NK-92 treated with Interleukin-12 subunit alpha and Interleukin-12 subunit beta, amount 100 ng/mL, for 24 hours (cell line): ENCODE measurements around the gene BCAN.
"Not testable (repeated sequence)": the region's sequence is repeated elsewhere in the genome, so short reads cannot be mapped to it uniquely, and the experiment has no call there.

Experiments
- DNase-seq: peaks from one replicate; lab custom pipeline; 2025; lab: John Stamatoyannopoulos, UW

The BCAN gene, protein sequence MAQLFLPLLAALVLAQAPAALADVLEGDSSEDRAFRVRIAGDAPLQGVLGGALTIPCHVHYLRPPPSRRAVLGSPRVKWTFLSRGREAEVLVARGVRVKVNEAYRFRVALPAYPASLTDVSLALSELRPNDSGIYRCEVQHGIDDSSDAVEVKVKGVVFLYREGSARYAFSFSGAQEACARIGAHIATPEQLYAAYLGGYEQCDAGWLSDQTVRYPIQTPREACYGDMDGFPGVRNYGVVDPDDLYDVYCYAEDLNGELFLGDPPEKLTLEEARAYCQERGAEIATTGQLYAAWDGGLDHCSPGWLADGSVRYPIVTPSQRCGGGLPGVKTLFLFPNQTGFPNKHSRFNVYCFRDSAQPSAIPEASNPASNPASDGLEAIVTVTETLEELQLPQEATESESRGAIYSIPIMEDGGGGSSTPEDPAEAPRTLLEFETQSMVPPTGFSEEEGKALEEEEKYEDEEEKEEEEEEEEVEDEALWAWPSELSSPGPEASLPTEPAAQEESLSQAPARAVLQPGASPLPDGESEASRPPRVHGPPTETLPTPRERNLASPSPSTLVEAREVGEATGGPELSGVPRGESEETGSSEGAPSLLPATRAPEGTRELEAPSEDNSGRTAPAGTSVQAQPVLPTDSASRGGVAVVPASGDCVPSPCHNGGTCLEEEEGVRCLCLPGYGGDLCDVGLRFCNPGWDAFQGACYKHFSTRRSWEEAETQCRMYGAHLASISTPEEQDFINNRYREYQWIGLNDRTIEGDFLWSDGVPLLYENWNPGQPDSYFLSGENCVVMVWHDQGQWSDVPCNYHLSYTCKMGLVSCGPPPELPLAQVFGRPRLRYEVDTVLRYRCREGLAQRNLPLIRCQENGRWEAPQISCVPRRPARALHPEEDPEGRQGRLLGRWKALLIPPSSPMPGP

DNA sequence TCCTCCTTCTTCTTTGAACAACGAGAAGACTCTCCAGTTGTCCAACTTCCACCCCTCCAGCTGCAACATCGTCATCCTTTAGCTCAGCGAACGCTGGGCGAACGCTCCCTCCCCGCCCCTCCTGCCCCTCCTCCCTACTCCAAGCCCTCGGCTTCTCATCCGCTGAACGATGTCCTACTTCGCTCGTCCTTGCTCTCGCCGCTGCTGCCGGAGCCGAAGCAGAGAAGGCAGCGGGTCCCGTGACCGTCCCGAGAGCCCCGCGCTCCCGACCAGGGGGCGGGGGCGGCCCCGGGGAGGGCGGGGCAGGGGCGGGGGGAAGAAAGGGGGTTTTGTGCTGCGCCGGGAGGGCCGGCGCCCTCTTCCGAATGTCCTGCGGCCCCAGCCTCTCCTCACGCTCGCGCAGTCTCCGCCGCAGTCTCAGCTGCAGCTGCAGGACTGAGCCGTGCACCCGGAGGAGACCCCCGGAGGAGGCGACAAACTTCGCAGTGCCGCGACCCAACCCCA lies at the start of gene BCAN:
BCAN (plus strand) TSS at position 357 of the 504 bp plus-strand sequence. CDS start 3,938 bp downstream, outside the sequence.
- no peak for DNase-seq

DNA sequence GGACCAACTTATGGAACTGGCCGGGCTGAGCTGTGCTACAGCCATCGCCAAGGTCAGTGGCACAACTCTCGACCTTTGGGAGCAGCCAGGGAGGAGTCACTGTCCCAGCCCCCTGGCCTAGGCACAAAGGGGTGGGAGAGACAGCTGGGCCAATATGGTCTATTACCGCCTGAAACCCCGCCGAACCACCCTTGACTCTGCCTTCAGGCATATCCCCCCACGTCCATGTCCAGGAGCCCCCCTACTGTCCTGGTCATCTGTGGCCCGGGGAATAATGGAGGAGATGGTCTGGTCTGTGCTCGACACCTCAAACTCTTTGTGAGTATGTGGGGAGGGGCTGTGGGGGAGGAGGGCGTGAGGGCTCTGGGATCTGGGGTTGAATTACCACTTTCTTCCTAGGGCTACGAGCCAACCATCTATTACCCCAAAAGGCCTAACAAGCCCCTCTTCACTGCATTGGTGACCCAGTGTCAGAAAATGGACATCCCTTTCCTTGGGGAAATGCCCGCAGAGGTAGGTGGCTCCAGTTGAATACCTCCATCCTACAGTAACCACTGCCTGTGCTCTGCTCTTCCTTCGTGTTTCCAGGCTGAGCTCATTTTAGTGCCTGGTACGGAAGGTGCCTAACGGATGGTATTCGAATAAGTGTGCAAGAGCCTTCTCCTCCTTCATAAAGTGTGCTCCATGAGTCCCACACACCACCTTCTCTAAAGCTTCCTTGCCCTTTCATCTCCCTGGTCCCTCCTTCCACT lies 49.6 kb upstream of the BCAN start:
- no peak for DNase-seq

DNA sequence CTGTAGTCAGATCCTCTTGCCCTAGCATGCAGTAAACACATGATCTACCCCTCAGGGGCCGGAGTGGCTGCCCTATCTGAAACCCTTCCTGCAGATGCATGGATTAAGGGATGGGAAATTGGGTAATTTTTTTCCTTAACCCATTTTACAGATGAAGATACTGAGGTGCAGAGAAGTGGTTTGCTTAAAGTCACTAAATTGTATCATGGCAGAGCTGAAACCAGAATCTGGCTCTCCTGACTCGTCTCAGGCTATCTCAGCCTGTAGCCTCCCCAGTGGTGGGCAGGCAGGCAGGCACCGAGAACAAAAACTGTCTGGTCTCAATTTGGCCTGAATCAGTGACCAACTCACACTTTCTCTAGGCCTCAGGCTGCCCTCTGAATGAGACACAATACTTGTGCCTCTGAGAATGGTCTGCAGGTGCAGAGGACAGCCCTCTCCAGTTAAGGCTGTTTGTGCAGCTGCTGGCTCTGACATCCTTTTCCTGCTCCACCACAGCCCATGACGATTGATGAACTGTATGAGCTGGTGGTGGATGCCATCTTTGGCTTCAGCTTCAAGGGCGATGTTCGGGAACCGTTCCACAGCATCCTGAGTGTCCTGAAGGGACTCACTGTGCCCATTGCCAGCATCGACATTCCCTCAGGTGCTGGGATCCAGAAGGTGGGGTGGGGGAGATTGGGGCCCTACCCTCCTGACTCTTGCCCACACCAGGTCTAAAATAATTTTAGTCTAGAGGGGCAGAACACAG lies 48.8 kb upstream of the BCAN start:
- DNase-seq = no peak

DNA sequence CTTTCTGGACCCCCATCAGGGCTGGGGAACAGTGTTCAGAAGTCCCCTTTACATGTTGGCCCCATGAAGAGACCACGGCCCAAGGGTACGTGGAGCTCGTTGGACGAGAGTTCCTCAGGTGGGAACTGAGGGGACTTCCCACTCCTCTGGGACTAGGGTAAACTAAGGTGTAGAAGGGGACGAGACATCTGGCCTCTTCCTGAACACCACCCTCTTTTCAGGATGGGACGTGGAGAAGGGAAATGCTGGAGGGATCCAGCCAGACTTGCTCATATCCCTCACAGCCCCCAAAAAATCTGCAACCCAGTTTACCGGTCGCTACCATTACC lies 48.3 kb upstream of the BCAN start:
- no peak for DNase-seq

DNA sequence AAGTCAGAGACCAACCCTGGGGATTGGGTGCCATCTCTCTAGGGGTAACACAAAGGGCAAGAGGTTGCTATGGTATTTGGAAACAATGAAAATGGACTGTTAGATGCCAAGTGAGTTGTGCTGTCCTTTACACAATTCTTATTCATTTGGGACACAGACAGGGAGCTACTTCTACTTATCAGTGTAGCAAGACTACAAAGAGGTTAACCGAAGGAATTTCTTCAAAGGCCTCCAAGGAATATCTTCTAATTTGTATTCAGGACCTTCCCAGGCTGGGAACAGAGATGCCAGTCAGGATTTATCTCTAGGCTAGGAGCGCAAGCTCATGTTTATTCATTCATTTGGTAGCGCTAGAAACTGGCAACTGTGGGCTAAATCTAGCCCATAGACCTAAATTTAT lies 47.7 kb upstream of the BCAN start:
- DNase-seq = no peak

DNA sequence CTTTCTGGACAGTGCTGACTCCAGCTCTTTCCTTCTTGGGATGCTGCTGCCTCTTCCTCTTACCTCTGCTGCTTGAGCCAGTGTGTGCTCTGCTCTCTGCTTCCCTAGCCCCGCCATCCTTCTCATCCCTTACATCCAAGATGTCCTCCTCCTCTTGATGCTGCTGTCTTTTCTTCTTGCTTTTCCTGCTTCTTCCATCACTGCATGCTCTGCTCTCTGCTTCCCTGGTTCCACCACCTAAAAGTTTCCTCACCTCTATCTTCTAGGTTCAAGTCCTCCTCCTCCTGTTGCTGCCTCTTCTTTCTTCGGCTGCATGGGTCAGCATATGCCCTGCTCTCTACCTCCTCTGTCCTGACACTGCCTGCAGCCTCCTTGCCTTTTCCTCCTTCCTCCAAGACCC lies 46.9 kb upstream of the BCAN start:
- DNase-seq = no peak

DNA sequence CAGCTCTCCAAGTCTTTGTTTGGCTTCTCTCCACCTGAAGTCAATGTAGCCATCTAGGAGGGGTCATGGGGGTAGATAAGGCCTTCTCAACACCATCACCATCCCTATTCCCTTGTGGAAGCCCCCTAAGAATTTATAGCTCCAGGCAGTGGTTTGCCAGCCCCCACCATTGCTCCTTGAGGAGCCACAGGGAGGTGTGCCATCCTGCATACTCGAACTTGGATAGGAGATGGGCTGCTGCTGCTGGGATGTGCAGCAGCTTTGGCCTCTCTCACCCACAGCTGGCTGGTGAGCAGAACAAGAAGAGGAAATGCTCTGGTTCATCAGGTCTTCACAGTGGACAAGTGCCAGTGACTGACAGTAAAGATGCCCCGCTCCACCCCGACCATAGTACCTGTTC lies 45.5 kb upstream of the BCAN start:
- no peak for DNase-seq

DNA sequence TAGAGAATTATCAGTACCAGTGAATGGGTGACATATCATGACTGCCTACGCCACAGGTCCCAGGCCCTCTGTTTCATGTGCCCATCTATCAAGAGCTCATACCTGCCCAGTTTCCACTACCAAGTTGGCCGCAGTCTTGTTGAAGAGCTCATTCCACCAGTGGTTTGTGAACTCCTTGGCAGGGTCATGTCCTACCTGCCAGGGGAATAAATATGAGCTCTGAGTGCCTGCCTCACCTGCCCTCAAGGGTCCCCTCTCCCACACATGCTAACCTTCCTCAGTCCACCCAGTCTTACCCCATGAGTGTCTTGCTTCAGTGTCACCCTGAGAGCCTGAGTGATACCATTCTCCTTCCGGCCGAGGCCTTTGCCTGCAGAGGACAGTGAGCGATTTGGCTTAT lies 43.8 kb upstream of the BCAN start:
- DNase-seq = no peak

DNA sequence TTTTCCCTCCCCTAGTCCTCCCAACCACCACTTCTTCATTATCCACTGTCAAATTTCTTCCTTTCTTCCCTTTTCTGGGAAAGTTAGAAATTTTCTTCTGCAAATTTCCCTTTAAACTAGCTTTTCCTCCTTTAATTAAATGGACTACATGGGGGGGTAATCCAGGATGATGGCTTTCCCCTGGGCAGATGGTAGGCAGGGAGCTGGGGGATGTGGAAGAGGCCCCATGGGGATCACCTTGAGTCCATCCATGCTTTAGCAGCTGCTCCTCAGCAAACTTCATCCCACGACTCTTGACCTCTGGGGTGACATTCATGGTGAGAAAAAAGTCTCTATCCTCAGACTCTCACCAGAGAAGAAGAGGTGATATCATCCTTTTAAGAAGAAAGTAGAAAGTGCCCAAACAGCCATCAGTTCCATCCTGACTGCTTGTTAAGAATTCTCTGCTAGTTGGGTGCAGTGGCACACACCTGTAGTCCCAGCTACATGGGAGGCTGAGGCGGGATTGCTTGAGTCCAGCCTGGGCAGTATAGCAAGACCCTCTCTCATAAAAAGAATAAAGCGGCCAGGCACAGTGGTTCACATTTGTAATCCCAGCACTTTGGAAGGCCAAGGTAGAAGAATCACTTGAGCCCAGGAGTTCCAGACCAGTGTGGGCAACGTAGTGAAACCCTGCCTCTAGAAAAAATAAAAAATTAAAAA lies 43.0 kb upstream of the BCAN start:
- no peak for DNase-seq

DNA sequence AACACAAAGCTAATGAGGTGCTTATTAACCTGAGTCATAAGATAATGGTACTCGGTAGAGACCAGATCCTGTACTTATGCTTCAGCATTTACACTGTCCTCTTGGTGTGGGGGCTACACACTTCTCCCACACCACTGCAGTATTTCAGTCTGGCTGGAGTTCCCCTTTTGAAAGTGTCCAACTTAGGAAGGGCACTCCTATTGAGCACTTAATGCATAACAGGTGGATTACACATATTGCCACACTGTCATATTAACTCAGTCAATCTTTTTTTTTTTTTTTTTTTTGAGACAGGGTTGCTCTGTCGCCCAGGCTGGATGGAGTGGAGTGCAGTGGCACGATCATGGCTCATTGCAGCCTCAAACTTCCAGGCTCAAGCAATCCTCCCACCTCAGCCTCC lies 42.1 kb upstream of the BCAN start:
- DNase-seq = no peak

DNA sequence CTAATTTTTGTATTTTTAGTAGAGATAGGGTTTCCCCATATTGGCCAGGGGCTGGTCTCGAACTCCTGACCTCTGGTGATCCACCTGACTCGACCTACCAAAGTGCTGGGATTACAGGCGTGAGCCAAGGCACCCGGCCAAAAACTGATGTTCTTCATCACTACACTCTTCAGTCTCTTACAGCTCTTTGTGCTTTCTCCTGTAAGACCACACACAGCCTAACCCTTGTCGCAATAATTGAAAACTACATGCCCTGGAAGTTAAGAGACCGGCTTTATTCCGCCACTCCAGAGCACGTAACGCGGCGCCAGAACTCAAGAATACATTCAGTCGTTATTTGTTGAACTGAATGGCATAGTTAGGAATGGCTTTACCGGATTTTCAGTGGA lies 41.2 kb upstream of the BCAN start:
- DNase-seq = no peak

DNA sequence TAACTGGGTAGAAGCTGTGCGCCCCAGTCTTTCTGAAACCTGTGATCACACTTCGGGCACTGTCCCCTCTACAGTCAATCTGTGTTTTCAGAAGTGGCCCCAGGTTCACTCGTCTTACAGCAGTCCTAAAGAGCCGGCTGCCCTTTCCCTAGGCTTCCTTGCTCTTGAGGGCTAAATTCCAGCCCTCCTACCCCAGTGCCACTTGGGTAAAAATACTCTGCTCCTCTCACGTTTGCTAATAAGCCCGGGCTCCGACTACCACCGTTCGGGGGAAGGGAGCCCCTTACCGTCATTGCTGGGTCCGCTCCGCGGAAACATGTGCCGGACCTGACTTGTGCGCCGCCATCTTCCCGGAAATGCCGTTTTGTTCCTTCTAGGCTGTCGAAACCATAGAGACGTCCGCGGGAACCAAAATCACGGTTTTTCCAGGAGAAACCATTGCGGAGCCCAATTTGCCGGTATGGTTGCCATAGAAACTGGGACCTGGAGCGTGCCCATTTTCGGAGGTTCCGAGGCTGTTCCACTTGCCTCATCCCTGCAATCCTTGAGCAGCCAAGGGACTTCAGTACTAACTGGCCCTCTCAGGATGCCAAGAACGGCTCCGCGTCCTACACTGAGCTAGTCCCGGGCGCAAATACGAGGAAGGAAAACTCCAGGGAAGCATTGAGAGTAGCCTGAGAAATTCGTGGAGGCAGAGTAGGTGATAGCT lies 40.6 kb upstream of the BCAN start, which contains the start of gene GPATCH4:
GPATCH4 (minus strand) TSS at position 358 of the 709 bp plus-strand sequence.
- peak; percentile 67 for DNase-seq

DNA sequence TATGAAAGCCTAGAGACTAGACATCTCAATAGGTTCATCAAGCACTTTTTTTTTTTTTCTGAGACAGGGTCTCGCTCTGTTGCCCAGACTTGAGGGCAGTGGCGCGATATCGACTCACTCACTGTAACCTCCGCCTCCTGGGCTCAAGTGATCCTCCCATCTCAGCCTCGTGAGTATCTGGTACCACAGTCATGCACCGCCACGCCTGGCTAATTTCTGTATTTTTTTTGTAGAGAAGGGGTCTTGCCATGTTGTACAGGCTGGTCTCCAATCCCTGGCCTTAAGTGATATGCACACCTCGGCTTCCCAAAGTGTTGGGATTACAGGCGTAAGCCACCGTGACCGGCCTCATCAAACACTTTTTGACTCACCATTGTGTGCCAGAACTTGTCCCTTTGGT lies 40.0 kb upstream of the BCAN start:
- DNase-seq = no peak

DNA sequence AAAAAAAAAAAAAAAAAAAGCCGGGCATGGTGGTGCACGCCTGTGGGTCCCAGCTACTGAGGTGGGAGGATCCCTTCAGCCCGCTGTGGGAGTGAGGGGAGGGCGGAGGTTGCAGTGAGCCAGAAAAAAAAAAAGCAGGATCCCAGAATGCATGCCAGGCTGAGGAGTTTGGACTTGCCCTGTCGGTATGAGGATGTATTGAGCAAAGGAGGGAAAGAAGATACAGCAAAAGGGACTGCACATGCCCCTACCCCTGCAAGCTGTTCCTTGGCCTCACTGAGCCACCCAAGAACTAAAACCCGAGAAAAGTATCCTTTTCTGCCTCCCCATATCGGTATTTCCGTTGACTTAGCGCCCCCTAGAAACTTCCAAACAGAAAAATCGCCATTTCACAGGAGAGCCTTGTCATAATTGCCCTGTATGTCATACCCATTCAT lies 39.3 kb upstream of the BCAN start:
- no peak for DNase-seq

DNA sequence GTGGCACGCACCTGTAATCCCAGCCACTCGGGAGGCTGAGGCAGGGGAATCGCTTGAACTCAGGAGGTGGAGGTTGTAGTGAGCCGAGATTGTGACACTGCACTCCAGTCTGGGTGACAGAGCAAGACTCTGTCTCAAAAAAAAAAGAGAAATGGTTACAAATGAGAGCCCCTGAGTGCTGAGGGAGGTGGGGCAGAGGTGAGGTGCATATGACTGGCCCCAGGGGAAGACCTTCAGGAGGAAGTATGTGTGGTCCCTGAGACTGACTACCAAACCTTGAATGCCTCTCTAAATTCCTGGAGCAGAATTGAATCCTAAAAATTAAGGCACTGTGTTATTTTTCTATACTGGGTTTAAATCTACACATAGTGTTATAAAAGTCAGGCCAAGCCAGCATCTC lies 34.6 kb upstream of the BCAN start:
- not testable (repeated sequence) for DNase-seq

DNA sequence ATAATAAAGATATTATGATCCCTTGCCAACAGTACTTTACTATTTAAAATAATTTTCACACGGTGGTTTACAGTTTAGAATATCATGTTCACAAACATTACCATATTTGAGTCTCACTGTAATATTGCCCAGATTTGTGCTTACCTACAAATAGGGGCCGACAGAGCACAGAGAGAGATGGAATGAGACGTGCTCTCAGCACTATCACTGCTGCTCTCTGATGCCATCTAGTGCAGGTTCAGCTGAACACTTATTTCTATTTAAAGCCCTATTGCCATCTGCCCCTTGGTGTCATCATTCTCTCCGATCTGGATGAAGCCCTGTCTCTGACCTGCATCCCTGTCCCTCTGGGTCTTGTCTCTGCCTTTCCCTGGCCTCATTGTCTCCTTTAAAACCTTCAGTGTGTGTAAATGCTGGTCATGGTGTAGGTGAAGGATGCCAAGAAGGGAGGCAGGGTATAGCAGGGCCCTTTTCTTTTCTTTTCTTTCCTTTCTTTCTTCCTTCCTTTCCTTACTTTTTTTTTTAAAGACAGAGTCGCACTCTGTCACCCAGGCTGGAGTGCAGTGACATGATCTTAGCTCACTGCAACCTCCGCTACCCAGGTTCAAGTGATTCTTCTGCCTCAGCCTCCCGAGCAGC lies 33.8 kb upstream of the BCAN start:
- peak; percentile 51 for DNase-seq

DNA sequence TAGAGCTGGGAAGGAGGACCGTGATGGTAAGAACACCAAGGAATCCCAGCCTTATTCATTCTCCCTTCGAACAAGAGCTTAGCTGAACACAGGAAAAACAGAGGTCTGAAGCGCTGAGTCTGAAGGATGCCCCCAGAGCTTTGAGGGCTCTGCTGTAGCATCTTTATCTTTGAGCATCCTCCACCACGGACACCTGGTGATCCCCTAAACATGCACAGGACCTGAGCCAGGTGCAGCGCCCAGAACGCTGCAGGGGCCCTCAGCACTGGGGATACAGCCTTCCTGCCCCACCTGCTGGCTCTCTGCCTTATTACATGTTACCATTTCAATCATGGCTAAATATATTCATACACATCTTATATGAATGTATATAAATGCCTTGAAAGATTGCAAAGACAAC lies 32.9 kb upstream of the BCAN start:
- DNase-seq = peak; percentile 36

DNA sequence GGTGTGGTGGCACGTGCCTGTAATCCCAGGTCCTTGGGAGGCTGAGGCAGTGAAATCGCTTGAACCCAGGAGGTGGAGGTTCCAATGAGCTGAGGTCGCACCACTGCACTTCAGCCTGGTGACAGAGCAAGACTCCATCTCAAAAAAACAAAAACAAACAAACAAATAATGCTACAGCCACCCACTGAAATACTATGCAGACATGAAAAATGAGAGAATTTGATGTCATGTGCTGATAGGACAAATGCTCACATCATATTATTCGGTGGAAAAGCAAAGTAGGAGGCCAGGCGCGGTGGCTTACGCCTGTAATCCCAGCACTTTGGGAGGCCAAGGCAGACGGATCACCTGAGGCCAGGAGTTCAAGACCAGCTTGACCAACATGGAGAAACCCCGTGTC lies 31.8 kb upstream of the BCAN start:
- DNase-seq = not testable (repeated sequence)

DNA sequence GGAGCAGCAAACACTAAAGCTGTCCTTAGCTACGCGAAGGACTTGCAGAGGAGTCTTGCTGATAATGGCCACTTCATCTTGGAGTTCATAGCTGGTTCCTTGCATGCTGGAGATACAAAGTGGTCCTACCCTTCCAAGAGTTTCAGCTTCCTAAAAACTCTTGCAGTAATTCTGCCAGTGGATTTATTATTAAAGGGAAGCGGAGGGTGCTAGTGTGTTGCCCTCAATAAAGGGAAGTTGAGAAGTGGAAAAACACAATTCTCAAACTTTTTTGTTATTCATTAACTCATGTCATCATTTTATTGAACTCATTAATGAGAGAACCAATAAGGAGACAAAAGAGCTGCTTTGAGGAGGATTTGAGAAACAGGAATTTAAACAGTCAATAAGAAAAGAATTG lies 29.3 kb upstream of the BCAN start:
- DNase-seq = no peak

DNA sequence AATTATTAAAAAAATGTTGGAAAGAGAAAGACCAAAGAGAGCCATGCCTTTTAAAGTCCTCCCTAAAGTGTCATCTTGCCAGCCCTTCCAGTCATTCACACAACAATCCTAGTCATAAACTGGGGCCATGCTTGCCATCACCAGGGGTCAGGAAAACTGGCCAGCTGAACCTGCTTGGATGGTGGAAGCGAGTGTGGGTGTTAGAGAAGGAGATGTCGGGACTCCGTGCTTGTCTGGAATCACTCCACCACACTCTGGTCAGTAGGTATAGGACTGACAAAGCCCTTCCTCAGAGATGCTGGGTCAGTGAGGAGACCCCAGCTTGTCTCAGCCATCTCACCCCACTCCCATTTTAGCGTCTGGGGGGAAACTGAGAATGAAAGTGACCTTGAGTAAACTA lies 26.0 kb upstream of the BCAN start:
- DNase-seq = no peak
